Nucleus accumbens (tissue), 56 donors: ENCODE measurements around the gene HPS5.

Experiments used
- DNase-seq, 56 donors: peaks; one replicate each; lab custom pipeline; 2025; lab: John Stamatoyannopoulos, UW

Gene HPS5

DNA sequence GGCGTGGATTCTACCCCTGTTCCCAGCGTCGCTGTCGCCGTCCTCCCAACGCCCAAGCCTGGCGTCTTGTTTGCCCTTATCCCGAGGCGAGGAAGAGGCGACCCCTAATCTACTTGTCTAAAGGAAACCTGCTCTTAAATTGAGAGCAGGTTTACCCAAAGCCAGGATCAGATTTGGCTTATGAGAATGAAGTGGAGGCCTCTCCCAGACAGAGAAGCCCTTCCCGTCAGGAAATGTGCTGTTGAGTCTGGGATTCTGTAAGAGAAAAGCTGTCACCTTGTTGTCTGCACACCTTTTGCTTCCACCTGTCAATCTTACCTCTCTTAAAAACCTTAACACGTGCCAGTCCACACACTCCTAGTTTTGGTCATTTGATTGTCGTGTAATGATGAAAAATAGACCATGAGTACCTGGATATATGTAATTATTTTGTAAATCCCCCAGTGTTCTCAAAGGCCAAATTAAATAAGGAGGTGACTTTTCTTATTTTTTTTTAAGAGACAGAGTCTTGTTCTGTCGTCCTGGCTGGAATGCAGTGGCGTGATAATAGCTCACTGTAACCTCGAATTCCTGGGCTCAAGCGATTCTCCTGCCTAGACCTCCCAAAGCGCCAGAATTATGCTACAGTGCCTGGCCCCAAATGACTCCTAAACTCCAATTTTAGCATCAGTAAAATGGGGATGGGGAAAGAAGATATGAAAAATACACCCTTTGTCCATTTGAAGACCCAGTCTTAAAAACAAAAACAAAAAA is 1.1 kb upstream of the HPS5 start:
- DNase-seq, result no peak

DNA sequence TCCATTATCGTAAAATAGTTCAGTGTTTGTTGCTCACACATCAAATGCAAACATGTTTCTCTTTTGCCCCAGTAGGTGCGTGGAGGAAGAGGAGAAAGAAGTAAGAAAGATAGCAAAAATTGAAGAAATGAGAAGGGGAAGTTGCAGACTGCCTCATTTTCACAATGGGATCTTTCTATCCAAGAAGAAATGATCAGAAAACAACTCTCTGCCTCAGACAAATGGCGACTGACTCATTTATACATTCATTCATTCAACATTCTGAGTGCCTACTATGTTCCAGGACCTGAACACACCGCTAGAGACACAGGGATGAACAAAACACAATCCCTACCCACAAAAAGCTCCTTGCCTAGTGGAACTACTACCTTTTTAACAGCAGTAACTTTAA is 367 bp downstream of the HPS5 start:
- no peak for DNase-seq

DNA sequence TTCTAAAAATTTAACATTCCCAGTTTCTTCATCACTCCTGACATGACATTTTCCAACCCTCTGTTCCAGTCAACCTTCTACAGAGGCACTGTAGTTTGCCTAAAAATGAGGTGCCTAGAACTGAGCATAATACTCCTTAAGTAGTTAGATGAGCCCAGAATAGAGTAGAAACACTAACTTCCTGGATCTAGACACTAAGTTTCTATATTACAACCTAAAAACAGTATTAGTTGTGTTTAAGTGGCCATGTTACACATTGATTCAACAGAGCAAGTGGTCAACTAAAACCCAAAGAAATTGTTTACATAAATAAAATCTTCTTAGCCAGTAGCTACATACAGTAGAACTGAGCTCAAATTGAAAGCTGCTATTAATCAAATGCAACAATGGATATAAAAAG is 1.3 kb downstream of the HPS5 start:
- no peak for DNase-seq

DNA sequence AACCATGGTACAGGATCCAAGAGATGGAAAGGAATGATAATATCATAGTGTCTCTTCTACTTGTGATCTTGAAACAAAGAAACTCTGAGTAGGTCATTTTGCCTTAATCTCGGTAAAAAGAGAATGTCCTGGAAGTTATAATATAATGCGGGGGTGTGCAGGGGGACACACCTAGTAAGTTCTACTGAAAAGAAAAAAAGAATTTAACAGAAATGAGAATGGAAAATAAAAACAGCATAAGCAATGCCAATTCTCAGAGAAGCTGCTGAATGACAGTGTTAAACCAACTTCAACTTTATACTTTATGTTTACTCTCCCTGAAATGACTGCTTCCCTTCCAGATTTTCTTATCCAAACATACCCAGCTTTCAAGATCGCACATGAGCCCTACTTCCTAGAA is 2.0 kb downstream of the HPS5 start:
- DNase-seq, result no peak

DNA sequence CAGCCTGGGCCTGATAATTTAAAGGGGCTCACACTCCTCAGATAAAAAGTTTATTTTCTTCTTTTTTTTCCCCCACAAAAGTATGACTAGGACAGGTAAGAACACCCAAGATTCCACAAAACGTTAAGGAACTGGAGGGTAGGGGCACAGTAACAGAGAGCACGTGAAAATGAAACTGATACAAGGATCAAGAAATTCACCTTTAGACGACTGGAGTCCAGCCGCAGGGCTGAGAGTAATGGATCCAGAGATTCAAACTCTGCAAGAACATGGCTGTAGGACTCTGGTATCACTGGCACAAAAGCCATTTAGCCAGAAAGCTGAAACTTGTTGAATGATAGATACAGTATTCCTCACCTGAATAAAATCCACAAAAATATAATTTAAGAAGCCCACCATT is 4.4 kb downstream of the HPS5 start:
- DNase-seq, result no peak

DNA sequence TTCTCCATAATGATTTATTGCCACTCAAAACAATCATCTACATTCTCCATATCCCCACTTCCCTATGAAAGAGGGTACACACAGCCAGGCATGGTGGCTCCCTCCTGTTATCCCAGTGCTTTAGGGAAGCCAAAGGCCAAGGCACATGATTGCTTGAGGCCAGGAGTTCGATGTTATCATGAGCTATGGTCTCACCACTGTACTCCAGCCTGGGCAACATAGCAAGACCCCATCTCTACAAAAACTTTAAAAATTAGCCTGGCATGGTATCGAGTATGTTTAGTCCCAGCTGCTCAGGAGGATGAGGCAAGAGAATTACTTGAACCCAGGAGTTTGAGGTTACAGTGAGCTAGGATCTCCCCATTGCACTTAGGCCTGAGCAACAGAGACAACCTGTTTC is 6.0 kb downstream of the HPS5 start:
- no peak for DNase-seq

DNA sequence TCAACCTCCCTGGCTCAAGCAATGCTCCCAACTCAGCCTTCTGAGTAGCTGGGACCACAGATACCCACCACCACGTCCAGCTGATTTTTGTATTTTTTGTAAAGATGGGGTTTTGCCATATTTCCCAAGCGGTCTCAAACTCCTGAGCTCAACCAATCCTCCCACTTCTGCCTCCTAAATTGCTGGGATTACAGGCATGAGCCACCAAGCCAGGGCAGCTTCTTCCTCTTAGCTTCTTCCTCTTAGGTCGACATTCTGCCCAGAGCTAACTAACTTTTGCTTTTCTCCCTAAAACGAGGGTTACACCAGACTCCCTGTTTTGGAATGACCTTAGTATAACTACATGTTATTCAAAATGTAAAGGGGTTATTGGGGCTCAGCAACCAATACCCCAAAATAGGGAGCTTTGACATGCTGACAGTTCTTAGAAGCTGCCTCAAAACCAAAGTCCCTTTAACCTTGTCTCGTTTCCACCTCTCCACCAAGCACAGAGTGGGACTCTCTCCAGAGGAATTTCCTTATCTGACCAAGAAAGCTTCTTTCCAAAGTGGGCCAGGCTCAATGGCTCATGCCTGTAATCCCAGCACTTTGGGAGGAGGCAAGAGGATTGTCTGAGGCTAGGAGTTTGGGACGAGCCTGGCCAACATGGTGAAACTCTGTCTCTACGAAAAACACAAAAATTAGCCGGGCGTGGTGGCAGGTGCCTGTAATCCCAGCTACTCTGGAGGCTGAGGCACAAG is 7.0 kb downstream of the HPS5 start:
- DNase-seq, result no peak

DNA sequence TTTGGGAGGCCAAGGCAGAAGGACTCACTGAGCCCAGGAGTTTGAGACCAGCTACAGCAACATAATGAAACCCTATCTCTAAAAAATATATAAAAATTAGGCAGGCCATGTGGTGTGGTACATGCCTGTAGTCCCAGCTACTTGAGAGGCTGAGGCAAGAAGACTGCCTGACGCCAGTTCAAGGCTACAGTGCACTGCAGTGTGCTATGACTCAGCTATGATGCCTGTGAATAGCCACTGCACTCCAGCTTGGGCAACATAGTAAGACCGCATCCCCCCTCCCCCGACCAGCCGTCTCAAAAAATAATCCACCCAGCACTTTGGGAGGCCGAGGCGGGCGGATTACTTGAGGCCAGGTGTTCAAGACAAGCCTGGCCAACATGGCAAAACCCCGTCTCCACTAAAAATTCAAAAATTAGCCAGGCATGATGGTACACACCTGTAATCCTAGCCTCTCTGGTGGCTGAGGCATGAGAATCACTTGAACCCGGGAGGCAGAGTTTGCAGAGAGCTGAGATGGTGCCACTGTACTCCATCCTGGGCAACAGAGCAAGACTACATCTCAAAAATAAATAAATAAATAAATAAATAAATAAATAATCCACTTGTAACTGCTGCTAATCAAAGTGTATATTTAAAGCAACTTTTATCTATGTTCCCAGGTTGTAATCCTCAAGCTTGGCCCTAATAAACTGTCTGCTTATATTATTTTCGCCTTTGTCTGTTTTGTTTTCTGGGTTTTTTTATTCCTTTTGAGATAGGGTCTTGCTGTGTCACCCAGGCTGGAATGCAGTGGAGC is 7.8 kb downstream of the HPS5 start:
- DNase-seq, result no peak

DNA sequence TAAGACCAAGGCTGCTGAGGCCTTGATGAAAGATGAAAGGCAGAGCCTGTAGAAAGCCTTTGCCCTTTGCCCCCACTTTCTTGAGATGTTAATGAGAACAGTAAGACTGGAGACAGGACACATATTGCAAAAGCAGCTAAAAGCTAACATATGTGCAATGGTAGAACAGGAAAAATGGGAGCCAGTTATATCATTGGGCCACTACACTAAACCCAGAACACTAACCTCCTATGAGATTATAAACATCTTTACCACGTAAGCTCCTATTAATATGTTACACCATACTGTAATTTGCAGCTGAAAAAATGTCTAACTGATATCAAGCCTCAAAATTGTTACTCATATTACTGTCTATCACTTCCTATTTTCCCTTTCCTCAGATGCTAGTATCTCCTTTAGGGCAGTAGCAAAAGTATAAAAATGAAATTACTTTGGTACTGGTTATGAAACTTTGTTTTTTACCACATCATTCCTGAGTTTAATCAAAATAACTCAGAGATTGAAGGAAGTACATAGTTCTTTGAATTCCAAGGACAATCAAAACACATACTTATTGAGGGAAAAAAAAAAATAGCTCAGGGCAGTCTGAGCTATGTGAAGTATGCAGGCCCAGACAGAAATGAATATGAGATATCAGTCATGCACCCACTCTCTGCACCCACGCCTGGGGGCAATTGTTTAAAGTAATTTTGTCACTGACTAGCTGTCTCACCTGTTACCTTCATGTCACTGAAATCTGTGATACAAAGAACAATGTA is 9.1 kb downstream of the HPS5 start:
- no peak for DNase-seq

DNA sequence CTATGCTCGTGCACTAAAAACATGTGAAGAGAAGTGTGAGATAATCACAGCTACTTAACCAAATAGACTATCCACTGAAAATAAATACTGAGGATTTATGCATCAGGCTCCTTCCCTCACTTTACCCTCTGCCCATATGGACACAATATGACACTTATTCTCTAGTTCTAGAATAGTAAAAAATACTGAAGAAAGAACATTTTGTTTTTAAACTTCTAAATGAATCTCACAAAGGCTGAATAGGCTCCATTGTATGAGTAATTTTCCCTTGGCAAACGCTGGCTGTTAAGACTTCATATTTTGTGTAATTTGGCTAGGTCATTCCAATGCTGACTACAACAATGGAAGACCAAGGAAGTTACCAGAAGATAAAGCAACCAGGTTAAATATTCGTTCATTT is 9.9 kb downstream of the HPS5 start:
- no peak for DNase-seq

DNA sequence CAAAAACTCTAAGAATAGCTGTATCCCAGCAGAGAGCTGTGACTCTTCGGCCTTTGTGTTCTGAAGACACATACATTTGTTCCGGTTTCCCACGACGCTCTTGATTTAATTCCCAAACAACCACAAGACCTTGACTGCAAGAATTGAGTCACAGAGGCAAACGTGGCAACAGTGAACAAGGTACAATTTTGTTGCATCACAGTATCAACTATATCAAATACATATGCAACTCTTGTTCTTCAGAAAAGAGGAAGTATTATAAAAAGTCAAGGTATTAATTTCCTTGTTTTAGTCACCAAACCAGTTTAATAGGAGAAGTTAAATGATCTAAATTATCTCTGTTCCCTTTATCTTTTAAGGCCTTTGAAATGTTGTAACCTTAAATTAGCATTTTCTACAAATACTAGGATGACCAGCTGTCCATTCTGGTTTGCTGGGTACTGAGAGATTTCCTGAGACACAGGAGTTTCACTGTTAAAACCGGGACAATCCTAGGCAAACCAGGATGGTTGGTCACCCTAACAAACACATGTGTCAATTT is 11.1 kb downstream of the HPS5 start:
- no peak for DNase-seq

DNA sequence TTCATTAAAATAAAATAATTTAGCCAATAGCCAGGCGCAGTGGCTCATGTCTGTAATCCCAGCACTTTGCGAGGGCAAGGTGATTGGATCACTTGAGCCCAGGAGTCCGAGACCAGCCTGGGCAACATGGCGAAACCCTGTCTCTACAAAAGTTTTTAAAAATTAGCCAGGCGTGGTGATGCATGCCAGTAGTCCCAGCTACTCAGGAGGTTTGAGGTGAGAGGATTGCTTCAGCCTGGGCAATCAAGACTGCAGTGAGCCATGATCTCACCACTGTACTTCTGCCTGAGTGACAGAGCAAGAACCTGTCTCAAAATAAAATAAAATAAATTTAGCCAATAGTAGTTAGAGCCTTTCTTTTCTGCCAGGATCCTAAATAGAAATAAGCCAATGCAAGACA is 12.2 kb downstream of the HPS5 start:
- no peak for DNase-seq

DNA sequence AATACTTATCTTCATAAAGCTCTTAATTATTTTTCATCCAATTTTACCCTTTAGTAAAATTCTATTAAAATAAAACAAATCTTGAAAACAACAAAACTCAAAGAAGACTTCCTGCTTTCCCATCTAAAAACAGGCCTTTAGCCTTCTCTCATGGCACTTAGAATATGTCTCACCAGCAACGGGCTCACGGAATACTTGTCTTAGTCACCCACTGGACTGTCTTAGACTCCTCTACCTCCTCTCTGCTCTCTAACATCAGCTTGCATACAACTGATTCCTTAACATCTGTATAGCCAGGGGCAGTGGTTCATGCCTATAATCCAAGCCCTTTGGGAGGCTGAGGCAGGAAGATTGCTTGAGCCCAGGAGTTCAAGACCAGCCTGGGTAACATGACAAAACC is 13.7 kb downstream of the HPS5 start:
- DNase-seq, result no peak

DNA sequence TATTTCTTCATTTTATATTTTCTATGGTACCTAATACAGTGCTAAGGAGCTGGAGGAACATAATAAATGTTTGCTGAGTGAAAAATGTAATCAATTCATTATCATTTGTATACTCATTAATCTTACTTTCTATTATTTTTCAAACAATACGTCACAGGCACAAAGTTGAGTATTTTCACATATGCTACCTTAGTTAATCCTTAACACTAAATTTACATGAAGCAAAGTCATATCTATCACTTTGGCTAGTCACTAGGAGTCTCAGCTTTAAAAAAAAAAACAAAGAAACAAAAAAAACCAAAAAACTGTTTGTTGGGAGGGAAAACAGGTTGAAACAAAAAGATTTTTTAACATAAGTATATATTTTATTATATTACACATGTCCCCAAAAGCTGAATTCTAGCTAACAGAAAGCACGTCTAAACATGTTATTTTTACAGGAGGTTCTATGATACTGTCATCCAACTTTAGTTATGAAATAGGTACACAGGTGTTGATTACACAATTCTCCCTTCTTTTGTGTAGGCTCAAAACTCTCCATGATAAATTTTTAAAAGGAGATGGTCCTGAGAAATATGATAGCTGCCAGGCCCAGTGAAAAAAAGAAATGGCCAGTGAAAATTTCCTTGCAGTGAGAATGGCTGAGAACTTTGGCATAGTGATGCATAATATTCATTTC is 14.3 kb downstream of the HPS5 start:
- no peak for DNase-seq

DNA sequence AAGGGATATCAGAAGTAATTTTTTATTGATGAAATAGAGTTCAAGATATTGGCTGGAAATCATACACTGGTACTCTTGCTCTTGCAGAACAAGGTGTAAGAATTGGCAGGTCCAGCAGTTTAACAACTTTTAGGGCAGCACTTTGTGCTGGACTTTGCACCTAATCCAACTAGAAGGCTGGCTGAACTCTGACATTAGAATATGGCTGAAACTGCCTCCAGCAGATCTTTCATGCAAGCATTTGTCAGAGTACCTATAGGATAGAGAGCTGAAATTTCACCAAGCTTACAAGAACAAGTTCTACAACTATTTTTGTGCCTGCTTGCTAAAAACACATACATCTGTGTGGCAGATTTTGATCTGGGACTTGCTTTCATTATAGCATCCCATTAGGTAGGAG is 17.2 kb downstream of the HPS5 start:
- no peak for DNase-seq

DNA sequence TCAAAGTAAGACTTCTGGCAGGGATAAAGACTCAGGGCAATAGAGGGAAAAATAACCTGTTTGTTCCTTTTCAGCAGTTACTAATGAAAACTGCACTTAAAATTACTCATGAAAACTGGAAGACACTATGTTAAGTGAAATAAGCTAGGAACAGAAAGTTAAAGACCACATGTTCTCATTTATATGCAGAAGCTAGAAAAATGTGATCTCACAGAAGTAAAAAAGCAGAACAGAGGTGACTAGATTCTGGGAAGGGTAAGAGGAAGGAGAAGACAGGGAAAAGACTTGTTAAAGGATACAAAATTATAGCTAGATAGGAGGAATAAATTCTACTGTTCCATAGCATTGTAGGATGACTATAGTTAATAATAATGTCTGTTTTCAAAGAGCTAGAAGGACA is 22.2 kb downstream of the HPS5 start:
- DNase-seq, result no peak

DNA sequence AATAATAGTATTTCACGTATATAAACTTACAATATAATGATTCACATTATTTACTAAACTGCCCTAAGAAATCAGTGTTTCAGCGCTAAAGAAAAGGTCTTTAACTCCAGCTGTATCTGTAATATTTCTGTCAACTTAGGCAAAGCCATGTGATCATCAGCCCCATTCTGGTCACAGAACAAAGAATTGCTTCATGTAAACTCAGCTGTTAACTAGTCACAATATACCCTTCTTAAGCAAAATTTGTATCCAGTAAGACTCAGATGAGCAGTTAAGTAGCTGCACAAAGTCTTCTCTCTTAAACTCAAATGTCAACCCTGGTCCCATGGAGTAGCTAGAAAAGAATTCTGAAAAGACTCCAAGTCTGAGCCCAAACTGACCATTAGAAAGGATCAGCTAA is 26.6 kb downstream of the HPS5 start:
- DNase-seq, result no peak

DNA sequence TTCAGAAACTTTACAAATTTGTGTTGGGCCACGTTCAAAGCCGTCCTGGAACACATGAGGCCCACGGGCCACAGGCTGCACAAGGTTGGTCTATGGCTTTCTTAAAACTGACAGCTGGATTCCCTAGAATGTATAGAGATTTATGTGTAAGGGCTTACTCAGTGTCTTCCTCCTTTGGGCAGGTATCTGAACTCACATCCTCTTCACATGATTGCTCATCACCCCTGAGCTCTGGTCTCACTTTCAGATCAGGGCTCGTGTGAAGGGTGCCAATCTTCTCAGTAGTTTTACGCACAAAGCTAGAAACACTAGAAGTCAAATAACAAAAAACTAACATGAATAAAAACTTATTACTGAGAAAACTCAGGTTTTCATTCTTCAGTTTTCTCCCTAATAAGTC is 27.1 kb downstream of the HPS5 start:
- no peak for DNase-seq

DNA sequence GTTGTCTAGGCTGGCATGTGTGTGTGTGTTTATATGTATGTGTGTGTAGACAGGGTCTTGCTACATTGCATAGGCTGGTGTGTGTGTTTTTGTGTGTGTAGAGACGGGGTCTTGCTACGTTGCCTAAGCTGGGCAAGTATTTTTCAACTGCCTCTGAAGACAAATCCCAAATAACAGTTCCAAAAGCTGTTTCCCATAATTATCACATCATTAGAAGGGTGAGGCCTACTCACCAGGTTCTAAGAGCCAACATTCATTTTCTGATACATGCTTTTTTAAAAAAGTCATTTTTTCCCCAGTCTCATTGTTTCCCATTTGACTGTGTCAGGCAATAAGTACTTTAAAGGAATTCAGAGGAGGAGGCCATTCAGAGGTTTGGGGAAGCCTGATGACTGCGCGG is 33.0 kb downstream of the HPS5 start:
- DNase-seq, result no peak

DNA sequence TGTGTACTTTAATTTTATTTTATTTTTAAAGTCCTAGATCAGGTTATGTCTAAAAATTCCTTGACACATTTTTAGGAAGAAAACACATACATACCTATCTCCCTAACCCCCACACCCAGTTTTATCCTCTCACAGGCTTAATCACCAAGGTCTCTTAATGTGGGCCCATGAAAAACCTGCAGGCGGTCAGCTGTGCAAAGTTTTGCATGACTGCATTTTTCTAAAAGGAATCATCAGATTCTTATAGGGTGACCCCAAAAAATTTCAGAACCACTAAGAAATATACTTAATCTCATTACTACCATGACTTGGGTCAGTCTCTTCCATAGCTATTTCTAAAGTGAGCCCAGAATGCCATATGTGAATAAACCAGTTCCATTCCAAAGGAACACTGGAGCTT is 36.1 kb downstream of the HPS5 start:
- DNase-seq, result no peak
